ENCODE data around the gene JMJD1C.

The JMJD1C gene

GRCh38 chr10:63166742-63167258, 299.0 kb downstream of the JMJD1C start:
- no peak overlapping the region for H3K4me3 ChIP-seq (ENCODE audit: low read depth, low read length)
- TF ChIP-seq CTCF (IDR thresholded peaks at IDR 0.05; ENCODE audit: low read depth, low read length), result peak; percentile 89
- no peaks in the 10 kb centered on the region for H3K9me3 ChIP-seq
- H3K36me3 ChIP-seq, result peaks cover 25% of the 10 kb centered on the region
- H3K27me3 ChIP-seq, result no peaks in the 10 kb centered on the region
- peak; percentile 31 for DNase-seq
- no peaks in the 10 kb centered on the region; the same call in none of the 2 replicates for H3K4me1 ChIP-seq

GRCh38 chr10:63165249-63165648, 300.5 kb downstream of the JMJD1C start:
- Histone ChIP-seq H3K4me3 (ENCODE audit: low read depth, low read length) (no peak overlapping the region), H3K4me1 (no peaks in the 10 kb centered on the region; the same call in none of the 2 replicates), H3K36me3 (peaks cover 17% of the 10 kb centered on the region), H3K9me3 (no peaks in the 10 kb centered on the region), H3K27me3 (no peaks in the 10 kb centered on the region)
- no peak for DNase-seq
- TF ChIP-seq CTCF (IDR thresholded peaks at IDR 0.05; ENCODE audit: low read depth, low read length), result no peak

- no peaks in the 10 kb centered on the region for H3K9me3 ChIP-seq
- TF ChIP-seq CTCF (IDR thresholded peaks at IDR 0.05; ENCODE audit: low read depth, low read length), result no peak
- no peak for DNase-seq
- H3K4me3 ChIP-seq (ENCODE audit: low read depth, low read length), result no peak overlapping the region
- H3K27me3 ChIP-seq, result no peaks in the 10 kb centered on the region
- H3K4me1 ChIP-seq, result no peaks in the 10 kb centered on the region; the same call in none of the 2 replicates
- peaks cover 11% of the 10 kb centered on the region for H3K36me3 ChIP-seq
Measured at GRCh38 chr10:63164166-63164623, 301.6 kb downstream of the JMJD1C start.

- TF ChIP-seq CTCF (IDR thresholded peaks at IDR 0.05; ENCODE audit: low read depth, low read length), result no peak
- Histone ChIP-seq H3K4me3 (ENCODE audit: low read depth, low read length) (no peak overlapping the region), H3K27me3 (no peaks in the 10 kb centered on the region), H3K36me3 (peaks cover 5% of the 10 kb centered on the region; the same call in 1 of the 2 replicates), H3K9me3 (no peaks in the 10 kb centered on the region), H3K4me1 (no peaks in the 10 kb centered on the region; the same call in 1 of the 2 replicates)
- DNase-seq, result no peak
Measured at GRCh38 chr10:63161592-63161991, 304.2 kb downstream of the JMJD1C start.

- DNase-seq, result peak; percentile 56
- peak; percentile 83 for TF ChIP-seq CTCF (IDR thresholded peaks at IDR 0.05; ENCODE audit: low read depth, low read length)
Measured at GRCh38 chr10:63157845-63158624, 307.7 kb downstream of the JMJD1C start.

GRCh38 chr10:63156236-63156635, 309.5 kb downstream of the JMJD1C start:
- no peak overlapping the region for H3K4me3 ChIP-seq (ENCODE audit: low read depth, low read length)
- no peak for DNase-seq
- no peak for TF ChIP-seq CTCF (IDR thresholded peaks at IDR 0.05; ENCODE audit: low read depth, low read length)

More at GRCh38 chr10:63157845-63158624, 307.7 kb downstream of the JMJD1C start:
- Histone ChIP-seq H3K36me3 (peaks cover 6% of the 10 kb centered on the region; the same call in 1 of the 2 replicates), H3K4me3 (ENCODE audit: low read depth, low read length) (no peak overlapping the region), H3K4me1 (no peaks in the 10 kb centered on the region), H3K9me3 (no peaks in the 10 kb centered on the region), H3K27me3 (no peaks in the 10 kb centered on the region)

More at GRCh38 chr10:63156236-63156635, 309.5 kb downstream of the JMJD1C start:
- no peaks in the 10 kb centered on the region for H3K4me1 ChIP-seq
- H3K36me3 ChIP-seq, result peaks cover 6% of the 10 kb centered on the region; the same call in 1 of the 2 replicates
- no peaks in the 10 kb centered on the region for H3K9me3 ChIP-seq
- H3K27me3 ChIP-seq, result no peaks in the 10 kb centered on the region
